Stimulated activated CD4-positive, alpha-beta T cell treated with anti-CD3 and anti-CD28 coated beads, Interleukin-2, amount 100 ng/mL, for 4 hours (primary cell): ENCODE measurements around the gene MREG.

Experiments
- DNase-seq: peaks from one replicate; pipeline ENCODE4 v3.0.0-alpha.2; 2020; ENCODE audit warnings: low read depth

MREG gene

DNA sequence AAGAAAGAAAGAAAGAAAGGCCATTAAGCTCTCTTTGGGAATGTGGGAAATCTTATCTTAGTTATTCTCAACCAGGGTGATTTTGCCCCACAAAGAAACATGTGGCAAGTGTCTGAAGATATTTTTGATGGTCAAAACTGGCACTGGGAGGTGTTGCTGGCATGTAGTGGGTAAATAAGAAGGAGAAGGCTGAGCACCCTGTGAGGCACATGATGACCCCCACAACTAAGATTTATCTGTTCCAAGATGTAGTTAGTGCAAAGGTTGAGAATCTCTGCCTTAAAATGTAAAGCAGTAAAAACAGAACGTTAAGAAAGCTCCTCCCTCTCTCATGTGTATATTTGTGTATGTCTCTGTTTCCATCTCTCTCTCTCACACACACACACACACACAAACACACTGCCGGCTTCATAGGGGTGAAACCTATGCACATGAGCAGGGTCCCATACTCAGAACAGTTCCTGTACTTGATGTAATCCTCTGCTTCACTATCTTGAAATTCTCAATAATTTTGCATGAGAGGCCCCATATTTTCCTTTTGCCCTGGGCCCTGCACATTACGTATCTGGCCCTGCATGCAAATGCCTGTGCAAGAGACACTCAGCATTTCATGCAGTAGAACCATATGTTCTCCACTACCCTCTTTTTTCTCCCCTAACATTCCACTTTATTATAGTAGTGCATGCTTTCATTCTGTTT is 94.3 kb downstream of the MREG start:
- DNase-seq, result no peak

DNA sequence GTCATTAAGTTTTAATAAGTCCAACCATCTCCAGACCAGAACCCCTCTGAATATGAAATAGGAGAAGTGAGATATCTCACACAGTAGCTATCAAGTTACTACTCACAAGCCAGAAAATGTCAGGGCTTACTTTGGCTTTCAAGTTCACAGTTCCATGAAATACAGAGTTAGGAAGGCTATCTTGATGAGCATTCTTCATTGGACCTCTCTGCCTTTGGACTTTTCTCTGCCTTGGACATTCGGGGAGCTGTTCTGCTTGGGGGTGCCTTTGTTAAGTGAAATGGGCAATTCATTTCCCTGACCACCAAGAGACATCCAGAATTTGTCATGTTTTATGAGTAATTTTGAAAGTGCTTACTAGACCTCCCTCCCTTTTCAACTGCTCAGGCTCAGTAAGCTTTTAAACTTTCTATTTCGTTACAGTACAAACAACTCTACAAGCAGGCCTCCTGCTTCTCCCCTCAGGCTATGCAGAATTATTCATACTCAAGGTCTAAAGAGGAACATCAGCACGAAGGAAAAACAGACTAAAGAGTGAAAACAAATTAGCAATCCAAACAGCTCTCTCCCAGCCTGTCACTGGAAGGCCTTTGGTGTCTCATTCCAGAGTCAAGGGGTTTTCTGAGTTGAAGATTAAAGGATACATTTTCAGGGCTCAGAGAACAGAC is 95.3 kb downstream of the MREG start:
- no peak for DNase-seq

DNA sequence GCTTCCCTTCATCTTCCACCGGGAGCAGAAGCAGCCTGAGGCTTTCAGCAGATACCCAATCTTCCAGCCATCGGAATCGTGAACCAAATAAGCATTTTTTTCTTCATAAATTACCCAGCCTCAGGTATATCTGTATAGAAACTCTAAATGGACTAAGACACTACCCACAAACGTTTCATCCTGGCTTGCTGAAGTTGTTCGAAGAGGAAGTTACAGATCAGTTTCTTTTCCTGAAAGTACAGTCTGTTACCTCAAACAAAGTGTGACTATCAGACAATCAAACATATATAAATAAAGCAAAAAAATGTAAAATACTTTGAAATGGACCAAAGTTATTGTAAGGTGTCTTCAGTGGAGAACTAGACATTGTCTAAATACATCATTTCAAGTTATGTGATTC is 97.9 kb downstream of the MREG start:
- DNase-seq, result no peak

DNA sequence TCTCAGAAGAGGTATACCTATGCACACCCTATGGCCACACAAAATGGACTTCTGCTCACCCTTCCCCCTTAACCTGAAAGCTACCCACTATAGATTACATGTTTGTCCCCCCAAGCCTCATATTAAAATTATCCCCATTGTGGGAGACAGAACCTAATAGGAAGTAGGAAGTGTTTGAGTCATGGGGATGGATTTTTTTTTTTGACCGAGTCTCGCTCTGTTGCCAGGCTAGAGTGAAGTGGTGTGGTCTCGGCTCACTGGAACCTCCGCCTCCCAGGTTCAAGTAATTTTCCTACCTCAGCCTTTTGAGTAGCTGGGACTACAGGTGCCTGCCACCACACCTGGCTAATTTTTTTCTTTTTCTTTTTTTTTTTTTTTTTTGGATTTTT is 98.6 kb downstream of the MREG start:
- no peak for DNase-seq

- no peak for DNase-seq
Measured at GRCh38 chr2:215914054-215914776, 99.1 kb downstream of the MREG start.

DNA sequence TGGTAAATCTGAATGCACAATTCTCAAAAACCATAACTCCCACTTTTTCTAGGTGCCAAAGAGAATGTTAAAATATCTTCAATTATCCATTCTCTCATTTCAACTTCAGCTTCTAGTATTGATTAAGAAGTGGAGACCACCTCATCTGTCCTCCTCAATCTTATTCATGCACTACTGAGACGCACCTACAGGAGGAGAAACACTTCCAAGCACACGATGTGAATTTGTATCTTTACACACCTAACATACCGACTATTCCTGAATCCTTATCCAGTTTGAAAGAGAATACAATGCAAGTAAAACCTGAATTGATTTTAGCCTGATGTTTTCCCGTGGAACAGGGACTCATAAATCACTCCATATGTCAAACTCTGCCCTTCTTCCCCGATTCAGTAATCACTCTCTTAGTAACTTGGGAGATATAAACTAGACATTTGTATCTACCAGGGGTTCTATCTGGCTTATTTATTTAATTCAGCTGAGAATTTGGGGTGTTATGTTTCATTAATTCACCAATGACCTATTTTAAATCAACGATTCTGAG is 101.0 kb downstream of the MREG start:
- no peak for DNase-seq

DNA sequence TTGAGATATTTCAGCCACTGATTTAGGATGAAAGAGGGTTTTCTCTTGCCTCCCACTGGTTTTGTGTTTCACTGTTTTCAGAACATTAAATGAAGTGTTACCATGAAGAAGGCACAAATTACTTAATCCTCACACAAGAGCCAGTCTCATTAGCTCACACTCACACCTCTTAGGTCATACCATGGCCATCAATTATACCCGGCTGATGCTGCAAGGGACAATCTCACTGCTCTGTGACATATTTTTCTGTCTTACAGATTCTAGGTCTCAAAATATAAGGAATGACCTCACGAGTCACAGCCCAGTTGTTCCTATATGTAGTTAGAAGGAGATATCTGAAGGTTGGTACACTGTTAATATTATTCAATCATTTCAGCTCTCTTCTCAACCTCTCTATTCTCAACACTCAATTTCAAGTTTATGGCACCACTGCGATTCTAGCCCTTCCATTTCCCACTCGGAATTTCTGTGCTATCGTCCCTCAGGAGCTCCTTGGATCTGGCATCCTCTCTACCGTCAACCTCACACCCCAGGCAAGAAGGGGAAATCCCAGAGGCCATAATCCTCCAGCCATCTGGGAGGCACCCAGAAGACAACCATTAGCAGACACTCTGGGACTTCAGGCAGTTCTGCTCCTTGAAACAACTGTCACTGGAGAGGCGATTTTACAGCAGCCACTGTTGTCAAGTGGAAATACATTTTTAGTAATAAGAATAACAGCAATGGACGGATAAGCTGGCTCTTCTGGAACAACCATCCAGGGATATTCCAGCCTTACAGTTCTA is 101.9 kb downstream of the MREG start:
- no peak for DNase-seq

DNA sequence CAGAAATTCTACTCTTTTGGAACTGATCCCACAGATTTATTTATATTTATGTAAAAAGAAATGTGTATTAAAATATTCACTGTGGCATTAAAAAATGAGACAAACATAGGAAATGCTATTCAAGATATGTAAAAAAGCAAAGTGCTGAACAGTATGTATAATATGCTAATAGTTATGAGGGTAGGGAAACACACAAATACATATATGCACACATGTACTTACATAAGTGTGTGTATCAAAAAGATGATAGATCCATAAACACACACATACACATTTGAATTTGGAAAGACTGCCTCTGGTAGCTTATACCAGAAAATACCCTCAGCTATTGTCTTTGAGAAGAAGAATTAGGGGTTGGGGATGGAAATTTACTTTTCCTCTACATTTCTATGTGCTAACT is 103.2 kb downstream of the MREG start:
- DNase-seq, result no peak

GRCh38 chr2:215907147-215907546 is 106.2 kb downstream of the MREG start:
- no peak for DNase-seq

- DNase-seq, result no peak
Measured at GRCh38 chr2:215906458-215906857, 106.9 kb downstream of the MREG start.

- no peak for DNase-seq
Measured at GRCh38 chr2:215905691-215906090, 107.7 kb downstream of the MREG start.

DNA sequence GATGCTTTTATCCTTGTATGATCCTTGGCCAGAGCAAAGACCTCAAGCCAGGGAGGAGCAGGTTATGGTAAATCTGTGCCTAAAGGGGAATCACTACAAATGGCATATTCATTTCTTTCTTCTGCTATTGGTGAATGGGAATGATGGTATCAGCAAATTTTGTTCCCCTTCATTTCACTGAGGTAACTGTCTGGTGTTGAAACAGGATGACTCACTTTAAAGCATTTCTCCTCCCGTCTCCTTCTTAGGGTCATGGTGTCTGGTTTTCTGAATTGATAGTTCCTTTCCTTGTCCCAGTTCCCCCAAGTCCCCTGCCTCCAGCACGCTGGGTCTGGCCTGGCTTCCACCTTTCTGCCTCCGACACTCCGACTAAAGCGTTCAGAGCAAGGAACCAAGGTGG is 109.2 kb downstream of the MREG start:
- DNase-seq, result no peak

- DNase-seq, result no peak
Measured at GRCh38 chr2:215903203-215903602, 110.1 kb downstream of the MREG start.

- no peak for DNase-seq
Measured at GRCh38 chr2:215901796-215902195, 111.6 kb downstream of the MREG start.

- no peak for DNase-seq
Measured at GRCh38 chr2:215900843-215901242, 112.5 kb downstream of the MREG start.

- DNase-seq, result no peak
Measured at GRCh38 chr2:215900203-215900611, 113.1 kb downstream of the MREG start.

DNA sequence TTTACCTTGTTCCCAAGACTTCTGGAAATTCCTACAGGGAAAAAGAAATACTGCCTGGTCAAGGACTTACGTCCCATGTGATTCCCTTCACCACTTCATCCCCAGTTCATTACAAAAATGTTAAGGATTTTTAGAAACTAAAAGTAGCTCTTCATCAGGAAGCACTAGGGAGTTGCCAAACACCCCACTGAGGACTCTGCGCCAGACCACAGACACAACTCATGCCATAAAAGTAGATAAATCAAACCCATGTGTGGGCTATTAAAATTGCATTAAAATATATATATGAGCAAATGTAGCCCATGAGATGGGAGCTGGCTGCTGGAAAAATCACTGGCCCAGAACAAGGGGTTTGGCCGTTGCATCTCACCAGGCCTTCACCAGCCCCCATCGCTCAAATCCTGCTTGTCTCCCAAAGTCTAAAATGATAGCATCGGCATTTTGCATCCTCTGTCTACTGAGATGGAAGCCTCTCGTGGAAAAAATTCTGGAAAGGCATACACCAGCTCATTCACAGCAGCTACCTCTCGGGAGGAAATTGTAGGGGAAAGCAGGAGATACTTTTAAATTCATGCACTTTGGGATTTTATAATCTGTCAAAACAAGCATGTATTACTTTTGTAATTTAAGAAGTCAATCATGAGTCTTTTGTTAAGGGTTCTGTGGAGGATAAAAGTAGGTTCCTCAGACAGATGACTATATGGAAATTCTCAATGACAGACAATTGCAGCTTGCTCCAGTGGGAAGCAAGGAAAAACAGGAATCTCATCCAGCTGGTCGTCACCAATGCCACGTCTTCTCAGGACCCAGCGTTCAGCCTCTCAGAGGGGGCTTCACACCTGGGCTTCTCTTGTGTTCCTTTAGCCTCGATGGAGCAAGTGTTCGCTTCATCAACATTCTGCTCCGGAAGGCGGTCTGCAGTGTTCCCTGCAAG is 113.9 kb downstream of the MREG start:
- no peak for DNase-seq

DNA sequence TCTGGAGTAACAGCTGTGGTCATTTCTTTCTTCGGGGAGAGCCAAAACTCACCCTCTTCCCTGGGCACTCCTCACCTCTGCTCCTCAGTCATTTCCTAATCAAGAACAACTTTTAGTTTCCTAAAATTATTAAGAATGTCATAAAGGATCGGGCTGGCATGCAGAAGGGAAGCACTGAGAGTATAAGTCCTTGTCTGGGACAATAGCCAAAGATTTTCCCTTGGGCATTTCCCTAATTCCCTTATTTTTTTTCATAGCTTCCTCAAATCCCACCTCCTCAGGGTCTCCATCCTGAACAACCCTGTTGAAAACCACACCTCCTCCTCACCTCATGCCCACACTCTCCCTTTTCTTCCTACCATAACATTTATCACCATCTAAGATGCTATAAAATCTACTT is 115.0 kb downstream of the MREG start:
- no peak for DNase-seq

GRCh38 chr2:215896921-215897320 is 116.4 kb downstream of the MREG start:
- DNase-seq, result no peak

DNA sequence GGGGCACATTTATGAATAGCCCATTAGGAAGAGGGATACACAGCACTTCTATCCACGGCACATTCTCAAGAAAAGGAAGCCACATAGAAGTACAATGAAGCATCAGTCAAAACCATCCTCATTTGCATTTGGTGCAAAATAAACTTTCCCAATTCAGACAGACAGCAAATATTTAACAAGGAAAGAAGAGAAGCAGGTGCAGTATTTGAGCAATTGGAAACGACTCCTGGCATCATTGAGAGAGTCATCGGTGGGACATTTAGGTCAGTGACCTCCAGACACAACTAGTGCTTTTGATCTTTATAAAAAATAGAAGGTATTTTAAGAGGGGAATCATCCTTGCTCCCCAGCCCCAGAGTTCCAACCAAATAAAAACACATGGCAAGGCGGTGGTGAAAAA is 118.0 kb downstream of the MREG start:
- DNase-seq, result no peak
